Astrocyte (in vitro differentiated cells and primary cell): ENCODE results near the gene SWT1.

Experiments used
- CTCF ChIP-seq: IDR thresholded peaks from 2 replicates; pipeline ENCODE4 v1.5.1; 2011; ENCODE audit warnings: low read depth, mild to moderate bottlenecking, inconsistent platforms, low read length, moderate library complexity; ENCODE audit not compliant: insufficient read depth
- EZH2 ChIP-seq: IDR thresholded peaks from 2 replicates; pipeline ENCODE4 v1.6.1; 2012; ENCODE audit warnings: mild to moderate bottlenecking, low read length, inconsistent platforms; ENCODE audit not compliant: insufficient read depth

- TF ChIP-seq CTCF (no peak), EZH2 (no peak)
Observed at GRCh38 chr1:185208626-185209180, 51.7 kb downstream of the SWT1 start.
